Measurements from ENCODE around the gene VAT1L.

VAT1L gene

GRCh38 chr16:77905374-77905920 lies 117.1 kb downstream of the VAT1L start:
- in situ Hi-C loops (cut with HindIII; ENCODE audit: low pct_ligation_motif_present, low sequenced_read_pairs) = no loop called here
- Histone ChIP-seq H3K27me3 (replicated peaks) (no peaks in the 10 kb centered on the region), H3K27ac (no peak overlapping the region), H3K36me3 (replicated peaks) (no peaks in the 10 kb centered on the region), H3K4me3 (ENCODE audit: low read depth, low read length) (no peak overlapping the region)
- TF ChIP-seq CTCF (IDR thresholded peaks at IDR 0.05; ENCODE audit: low read depth, low read length, missing control alignments) = no peak
- DNase-seq = no peak

- H3K36me3 ChIP-seq (replicated peaks) = no peaks in the 10 kb centered on the region
- in situ Hi-C loops (cut with HindIII; ENCODE audit: low pct_ligation_motif_present, low sequenced_read_pairs) = no loop called here
- TF ChIP-seq CTCF (IDR thresholded peaks at IDR 0.05; ENCODE audit: low read depth, low read length, missing control alignments) = no peak
- no peak overlapping the region for H3K4me3 ChIP-seq (ENCODE audit: low read depth, low read length)
- no peak for DNase-seq
- H3K27me3 ChIP-seq (replicated peaks) = no peaks in the 10 kb centered on the region
- no peak overlapping the region for H3K27ac ChIP-seq
Measured at GRCh38 chr16:77910021-77910420, 121.7 kb downstream of the VAT1L start.

- in situ Hi-C loops (cut with HindIII; ENCODE audit: low pct_ligation_motif_present, low sequenced_read_pairs) = no loop called here
- H3K27me3 ChIP-seq (replicated peaks) = no peaks in the 10 kb centered on the region
- H3K4me3 ChIP-seq (ENCODE audit: low read depth, low read length) = no peak overlapping the region
- no peak for TF ChIP-seq CTCF (IDR thresholded peaks at IDR 0.05; ENCODE audit: low read depth, low read length, missing control alignments)
- DNase-seq = no peak
- no peak overlapping the region for H3K27ac ChIP-seq
- no peaks in the 10 kb centered on the region for H3K36me3 ChIP-seq (replicated peaks)
Measured at GRCh38 chr16:77912617-77913016, 124.3 kb downstream of the VAT1L start.

GRCh38 chr16:77913738-77914253 lies 125.4 kb downstream of the VAT1L start:
- Histone ChIP-seq H3K36me3 (replicated peaks) (no peaks in the 10 kb centered on the region), H3K27me3 (replicated peaks) (no peaks in the 10 kb centered on the region), H3K27ac (no peak overlapping the region), H3K4me3 (ENCODE audit: low read depth, low read length) (no peak overlapping the region)
- no peak for DNase-seq
- no peak for TF ChIP-seq CTCF (IDR thresholded peaks at IDR 0.05; ENCODE audit: low read depth, low read length, missing control alignments)
- in situ Hi-C loops (cut with HindIII; ENCODE audit: low pct_ligation_motif_present, low sequenced_read_pairs) = no loop called here

GRCh38 chr16:77916111-77916510 lies 127.7 kb downstream of the VAT1L start:
- in situ Hi-C loops (cut with HindIII; ENCODE audit: low pct_ligation_motif_present, low sequenced_read_pairs) = no loop called here

More at GRCh38 chr16:77916111-77916510, 127.7 kb downstream of the VAT1L start:
- DNase-seq = no peak
- Histone ChIP-seq H3K4me3 (ENCODE audit: low read depth, low read length) (no peak overlapping the region), H3K27me3 (replicated peaks) (no peaks in the 10 kb centered on the region), H3K27ac (no peak overlapping the region), H3K36me3 (replicated peaks) (no peaks in the 10 kb centered on the region)
- TF ChIP-seq CTCF (IDR thresholded peaks at IDR 0.05; ENCODE audit: low read depth, low read length, missing control alignments) = no peak

Measured in brain microvascular endothelial cell (primary cell).